H1 (cell line): ENCODE measurements around the gene CNOT1. TPM values are rescaled to one million over a fixed set of nuclear protein-coding genes. Genes with fewer than 3 reads are reported as not detected.

Experiments
- CBX8 ChIP-seq: fragments of 300-800, 300-1000 bp; sonication (generic); IDR thresholded peaks from 2 replicates; pipeline ENCODE4 v1.7.1; 2016; ENCODE audit warnings: low read depth, low read length, borderline replicate concordance
- CHD2 ChIP-seq: IDR thresholded peaks from 2 replicates; pipeline ENCODE4 v1.6.1; 2012; ENCODE audit warnings: low read length, improper control_type of control experiment
- CTBP2 ChIP-seq: IDR thresholded peaks from 2 replicates; pipeline ENCODE4 v1.7.0; 2011; ENCODE audit warnings: borderline replicate concordance, mild to moderate bottlenecking, moderate library complexity, mixed read lengths, low read length; ENCODE audit not compliant: insufficient read depth, insufficient read length
- FOSL1 ChIP-seq: IDR thresholded peaks from 2 replicates; pipeline ENCODE4 v1.6.1; 2011; ENCODE audit warnings: mild to moderate bottlenecking, low read depth, low read length, moderate library complexity; ENCODE audit not compliant: insufficient read depth
- JUN ChIP-seq: IDR thresholded peaks from 2 replicates; pipeline ENCODE4 v1.6.1; 2011; ENCODE audit warnings: low read depth, mild to moderate bottlenecking, improper control_type of control experiment, low read length
- KDM1A ChIP-seq: fragments of 200-600, 300-600 bp; sonication (generic); IDR thresholded peaks from 2 replicates; pipeline ENCODE4 v1.7.1; 2016; ENCODE audit warnings: mild to moderate bottlenecking, low read length, borderline replicate concordance
- KDM4A ChIP-seq: IDR thresholded peaks from one replicate; pipeline ENCODE4 v1.7.1; 2012; ENCODE audit warnings: low read depth, mild to moderate bottlenecking, moderate library complexity, low read length, inconsistent platforms; ENCODE audit not compliant: severe bottlenecking
- POLR2A ChIP-seq, 2 experiments: IDR thresholded peaks; 1 replicate in 1 of 2; 2 replicates in 1 of 2; pipeline ENCODE4 v1.6.1; 2011; ENCODE audit warnings: low read depth in 2 of 2, low read length in 2 of 2, mild to moderate bottlenecking in 2 of 2; ENCODE audit errors: control extremely low read depth in 1 of 2
- RAD21 ChIP-seq, 2 experiments: IDR thresholded peaks in 1 of 2; conservative IDR thresholded peaks in 1 of 2; 2 replicates each; pipeline ENCODE4 v1.6.1; 2011; ENCODE audit warnings: low read depth in 2 of 2, low read length in 2 of 2, improper control_type of control experiment in 1 of 2, inconsistent platforms in 1 of 2, mild to moderate bottlenecking in 1 of 2, moderate library complexity in 1 of 2
- RBBP5 ChIP-seq: IDR thresholded peaks from 2 replicates; pipeline ENCODE4 v1.7.1; 2012; ENCODE audit warnings: low read depth, mild to moderate bottlenecking, inconsistent platforms, low read length, moderate library complexity, borderline replicate concordance
- SP2 ChIP-seq: IDR thresholded peaks from 2 replicates; pipeline ENCODE4 v1.6.1; 2012; ENCODE audit warnings: mild to moderate bottlenecking, low read length, inconsistent platforms
- SUZ12 ChIP-seq: fragments of 200-600 bp; sonication (generic); IDR thresholded peaks from 2 replicates; pipeline ENCODE4 v1.6.1; 2012; ENCODE audit warnings: mild to moderate bottlenecking, inconsistent platforms, low read length, moderate library complexity, mixed read lengths
- TAF1 ChIP-seq: IDR thresholded peaks from 2 replicates; pipeline ENCODE4 v1.6.1; 2011; ENCODE audit warnings: mild to moderate bottlenecking, low read depth, low read length
- TEAD4 ChIP-seq: IDR thresholded peaks from 2 replicates; pipeline ENCODE4 v1.6.1; 2012; ENCODE audit warnings: low read depth, low read length, inconsistent platforms, mixed read lengths
- ZNF274 ChIP-seq: IDR thresholded peaks from 2 replicates; pipeline ENCODE4 v1.7.0; 2012; ENCODE audit warnings: low read length, borderline replicate concordance; ENCODE audit errors: extremely low read depth
- polyA plus RNA-seq, 7 experiments: library from polyadenylated mRNA; depleted of rRNA in 3 of 7; stranded (reverse) in 5 of 7; unstranded in 2 of 7; fragments of >200 nt in 5 of 7; fragments of 200-250 nt in 2 of 7; gene quantifications; 1 replicate in 5 of 7; 2 replicates in 1 of 7; 4 replicates in 1 of 7; pipeline versions ENCODE4 v1.2.1 to v1.2.3, GENCODE V29; 2011 to 2013; ENCODE audit warnings: missing spikeins in 2 of 7, mixed read lengths in 2 of 7
- total RNA-seq: library from RNA; stranded (reverse); fragmentation: NEBNext Ultra II Directional; extraction: Animal tissue kit (Norgen Biotek cat#: 25700); gene quantifications from 2 replicates; pipeline ENCODE4 v1.2.1, GENCODE V29; 2021
- TF ChIP-seq, protein P1 (sequence below): IDR thresholded peaks from 2 replicates; pipeline ENCODE4 v1.6.1; 2012; ENCODE audit warnings: low read length, inconsistent platforms
- TF ChIP-seq, protein P2 (sequence below): IDR thresholded peaks from 2 replicates; pipeline ENCODE4 v1.6.1; 2012; ENCODE audit warnings: inconsistent platforms
- TF ChIP-seq, protein P3 (sequence below): IDR thresholded peaks from 2 replicates; pipeline ENCODE4 v1.6.1; 2012; ENCODE audit warnings: inconsistent platforms
- TF ChIP-seq, protein P4 (sequence below): IDR thresholded peaks from 2 replicates; pipeline ENCODE4 v1.6.1; 2011; ENCODE audit warnings: low read length, improper control_type of control experiment

CNOT1 gene
- total and polyA plus RNA-seq, 2 of the 8 experiments (the other 6 are each of a cell fraction or from before 2014, with no cell fraction given), result 306 to 319 TPM

DNA sequence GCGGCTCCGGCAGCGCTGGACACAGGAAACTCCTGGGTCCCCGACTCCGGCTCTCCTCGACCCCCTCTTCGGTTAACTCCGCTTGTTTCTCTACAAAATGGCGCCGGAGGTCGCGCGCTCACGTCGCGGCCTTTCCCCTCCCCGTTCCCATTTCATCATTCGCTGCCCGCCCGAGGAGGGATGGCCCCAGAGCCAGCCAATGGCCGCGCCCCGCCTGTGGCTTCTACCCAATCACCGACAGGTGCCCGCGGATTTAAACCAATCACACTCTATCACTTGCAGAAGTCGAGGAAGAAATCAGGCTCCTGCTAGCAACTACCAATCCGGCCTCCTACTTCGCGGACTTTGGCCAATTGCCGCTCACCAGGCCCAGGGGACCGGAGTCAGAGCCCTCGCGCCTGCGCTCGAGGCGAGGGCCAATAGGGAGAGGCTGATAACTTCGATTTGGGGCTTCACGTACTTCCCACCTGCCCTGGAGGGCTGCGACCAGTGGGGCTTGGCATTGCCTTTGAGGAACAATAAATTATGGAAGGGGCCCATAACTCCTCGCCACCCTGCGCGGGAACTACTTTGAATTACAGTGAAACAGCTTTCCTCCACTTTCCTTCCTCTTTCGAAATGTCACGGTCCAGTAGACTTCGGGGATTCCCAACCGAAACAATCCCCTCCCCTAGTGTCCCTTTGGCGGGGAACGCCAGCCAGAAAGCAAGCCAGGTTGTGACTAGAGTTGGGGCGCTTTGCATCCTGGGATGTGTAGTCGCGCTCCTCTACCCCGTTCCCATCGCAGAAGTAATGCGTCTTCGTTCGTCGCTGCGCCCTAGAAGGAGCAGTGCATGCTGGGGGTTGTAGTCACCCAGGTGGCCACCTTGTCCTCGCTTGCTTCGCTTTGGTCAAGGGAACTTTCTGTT is at the start of gene CNOT1 (continued):
- TF ChIP-seq, protein P1, sequence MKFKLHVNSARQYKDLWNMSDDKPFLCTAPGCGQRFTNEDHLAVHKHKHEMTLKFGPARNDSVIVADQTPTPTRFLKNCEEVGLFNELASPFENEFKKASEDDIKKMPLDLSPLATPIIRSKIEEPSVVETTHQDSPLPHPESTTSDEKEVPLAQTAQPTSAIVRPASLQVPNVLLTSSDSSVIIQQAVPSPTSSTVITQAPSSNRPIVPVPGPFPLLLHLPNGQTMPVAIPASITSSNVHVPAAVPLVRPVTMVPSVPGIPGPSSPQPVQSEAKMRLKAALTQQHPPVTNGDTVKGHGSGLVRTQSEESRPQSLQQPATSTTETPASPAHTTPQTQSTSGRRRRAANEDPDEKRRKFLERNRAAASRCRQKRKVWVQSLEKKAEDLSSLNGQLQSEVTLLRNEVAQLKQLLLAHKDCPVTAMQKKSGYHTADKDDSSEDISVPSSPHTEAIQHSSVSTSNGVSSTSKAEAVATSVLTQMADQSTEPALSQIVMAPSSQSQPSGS, result peak; percentile 67
- no peak for TF ChIP-seq TEAD4
- TF ChIP-seq SUZ12, result no peak
- no peak for TF ChIP-seq ZNF274
- TF ChIP-seq KDM4A, result peak; percentile 70
- no peak for TF ChIP-seq RAD21 (IDR thresholded peaks at IDR 0.05 in 1 of 2, conservative IDR thresholded peaks at IDR 0.05 in 1 of 2; ENCODE audit: low read depth in 2 of 2, low read length in 2 of 2)
- peak; percentile 77 to 94 for TF ChIP-seq POLR2A (IDR thresholded peaks at IDR 0.05; ENCODE audit: control extremely low read depth in 1 of 2, low read depth in 2 of 2, low read length in 2 of 2)
- TF ChIP-seq, protein P2, sequence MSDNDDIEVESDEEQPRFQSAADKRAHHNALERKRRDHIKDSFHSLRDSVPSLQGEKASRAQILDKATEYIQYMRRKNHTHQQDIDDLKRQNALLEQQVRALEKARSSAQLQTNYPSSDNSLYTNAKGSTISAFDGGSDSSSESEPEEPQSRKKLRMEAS, result peak; percentile 90
- no peak for TF ChIP-seq RBBP5
- TF ChIP-seq, protein P3, sequence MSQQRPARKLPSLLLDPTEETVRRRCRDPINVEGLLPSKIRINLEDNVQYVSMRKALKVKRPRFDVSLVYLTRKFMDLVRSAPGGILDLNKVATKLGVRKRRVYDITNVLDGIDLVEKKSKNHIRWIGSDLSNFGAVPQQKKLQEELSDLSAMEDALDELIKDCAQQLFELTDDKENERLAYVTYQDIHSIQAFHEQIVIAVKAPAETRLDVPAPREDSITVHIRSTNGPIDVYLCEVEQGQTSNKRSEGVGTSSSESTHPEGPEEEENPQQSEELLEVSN, result peak; percentile 96
- no peak for TF ChIP-seq CTBP2
- TF ChIP-seq CHD2, result peak; percentile 95
- TF ChIP-seq JUN, result no peak
- peak; percentile 94 for TF ChIP-seq TAF1
- no peak for TF ChIP-seq KDM1A
- no peak for TF ChIP-seq CBX8
- TF ChIP-seq, protein P4, sequence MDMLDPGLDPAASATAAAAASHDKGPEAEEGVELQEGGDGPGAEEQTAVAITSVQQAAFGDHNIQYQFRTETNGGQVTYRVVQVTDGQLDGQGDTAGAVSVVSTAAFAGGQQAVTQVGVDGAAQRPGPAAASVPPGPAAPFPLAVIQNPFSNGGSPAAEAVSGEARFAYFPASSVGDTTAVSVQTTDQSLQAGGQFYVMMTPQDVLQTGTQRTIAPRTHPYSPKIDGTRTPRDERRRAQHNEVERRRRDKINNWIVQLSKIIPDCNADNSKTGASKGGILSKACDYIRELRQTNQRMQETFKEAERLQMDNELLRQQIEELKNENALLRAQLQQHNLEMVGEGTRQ, result 0 out of 2 replicates have a peak, but pooled peaks have one; percentile 7
- peak; percentile 69 for TF ChIP-seq SP2
- TF ChIP-seq FOSL1, result no peak
